DMS 273 (cell line): ENCODE data around the gene HOXB1.
A peak's percentile ranks its signal among the peaks of the same experiment; 100 is the strongest.

Experiments used
- DNase-seq: peaks from one replicate; lab custom pipeline; 2025; ENCODE audit not compliant: unreplicated experiment; lab: John Stamatoyannopoulos, UW

The HOXB1 gene

DNA sequence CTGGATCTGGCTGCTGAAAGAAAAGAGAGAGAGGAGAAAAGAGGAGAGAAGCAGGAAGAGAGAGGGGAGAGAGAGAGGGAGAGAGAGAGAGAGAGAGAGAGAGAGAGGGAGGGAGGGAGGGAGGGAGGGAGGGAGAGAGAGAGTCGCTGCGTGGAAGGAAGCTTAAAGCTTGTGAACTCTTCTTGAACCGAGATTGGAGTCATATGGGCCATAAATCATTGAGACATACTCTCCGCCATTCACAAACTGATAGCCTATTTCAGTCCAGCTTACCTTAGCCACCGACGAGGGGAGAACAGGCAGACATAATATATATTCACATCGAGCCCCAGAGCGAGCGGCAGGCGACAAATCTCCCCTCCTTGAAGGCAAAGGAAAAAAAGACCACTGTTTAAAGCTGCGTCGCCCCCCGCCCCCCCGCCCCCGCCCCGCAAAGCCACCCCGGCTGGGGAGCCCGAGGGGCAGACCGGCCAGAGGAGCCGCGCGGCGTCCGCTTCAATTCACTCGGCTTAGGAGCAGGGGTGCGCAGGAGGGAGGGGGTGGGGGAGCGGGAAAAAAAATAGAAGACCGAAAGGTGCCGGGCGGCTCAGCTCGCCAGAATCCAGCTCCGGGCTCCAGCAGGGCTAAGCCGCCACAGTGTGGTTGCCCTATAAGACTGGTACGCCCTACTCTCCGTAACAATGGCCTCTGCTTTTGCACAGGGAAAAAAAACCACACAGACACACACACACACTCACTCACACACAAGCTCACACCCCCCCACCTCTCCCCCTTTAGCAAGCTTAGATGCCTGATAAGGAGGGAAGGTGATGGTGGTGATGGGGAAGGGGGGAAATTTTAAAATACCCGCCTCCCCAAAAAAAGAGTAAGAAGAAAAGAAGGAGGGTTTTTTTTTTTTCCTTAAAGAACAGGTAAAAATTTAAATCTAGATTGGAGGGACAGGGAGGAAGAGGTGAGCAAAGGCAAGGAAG is 24.7 kb upstream of the HOXB1 start:
- peak; percentile 20 for DNase-seq

- DNase-seq, result peak; percentile 24
These were observed 23.8 kb upstream of the HOXB1 start for GRCh38 chr17:48554412-48555257.

DNA sequence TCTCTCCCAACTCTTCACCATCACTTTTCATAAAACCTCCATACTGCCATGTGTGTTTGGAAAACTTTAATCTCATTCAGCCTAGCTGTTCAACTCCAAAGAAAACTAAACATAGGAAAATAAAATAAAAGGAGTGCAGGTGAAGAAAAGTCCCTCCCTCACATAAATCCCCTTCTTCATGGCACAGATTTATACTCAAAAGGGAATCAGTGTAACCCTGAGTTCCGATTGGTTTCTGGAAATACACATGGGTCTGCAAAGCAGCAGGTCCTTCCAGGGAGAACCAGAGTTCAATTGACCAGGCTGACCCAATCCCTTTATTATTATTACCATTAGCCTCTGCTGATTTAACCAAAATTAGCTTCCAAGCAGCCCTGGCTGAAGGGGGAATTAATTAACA is 23.0 kb upstream of the HOXB1 start:
- no peak for DNase-seq

- no peak for DNase-seq
These were observed 22.4 kb upstream of the HOXB1 start for GRCh38 chr17:48553190-48553547.

- no peak for DNase-seq
These were observed 21.8 kb upstream of the HOXB1 start for GRCh38 chr17:48552466-48553189.

DNA sequence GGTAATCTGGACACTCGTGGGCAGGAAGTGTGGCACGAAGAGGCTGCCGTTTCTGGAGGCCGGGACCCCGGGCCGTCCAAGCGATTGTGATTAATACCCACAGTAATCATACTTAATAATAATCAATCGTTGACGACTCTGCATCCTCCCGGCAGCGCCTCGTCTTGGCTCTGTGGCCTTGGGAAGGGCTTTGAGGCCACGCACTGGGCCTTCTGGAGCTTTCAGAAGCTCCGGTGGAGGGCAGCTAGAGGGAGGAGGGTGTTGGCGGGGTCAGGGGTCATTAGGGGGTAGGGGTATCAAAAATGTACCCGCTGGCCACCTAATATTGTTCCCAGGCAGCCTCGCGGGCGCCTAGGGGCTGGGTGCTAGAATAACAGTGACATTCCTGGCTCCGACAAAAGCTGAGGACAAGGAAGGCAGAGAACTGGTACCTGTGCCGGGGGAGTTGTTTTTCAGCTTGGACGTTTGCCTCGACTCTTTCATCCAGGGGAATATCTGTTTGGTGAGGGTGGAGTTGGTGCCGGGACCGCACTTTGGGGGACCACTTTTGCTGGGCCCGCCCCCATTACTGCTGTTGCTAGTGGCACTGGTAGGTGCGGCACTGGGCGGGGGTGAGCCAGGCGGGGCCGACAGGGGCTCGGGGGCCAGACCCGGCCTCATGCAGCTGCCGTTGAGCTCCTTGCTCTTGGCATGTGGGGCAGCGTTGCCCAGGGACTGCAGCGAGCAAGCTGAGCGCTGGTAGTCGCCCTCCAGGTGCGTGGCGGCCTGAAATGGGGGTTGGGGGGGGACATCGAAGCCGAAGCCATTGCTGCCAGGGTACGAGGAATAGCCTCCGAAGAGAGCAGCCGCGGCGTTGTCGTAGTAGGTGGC is 21.0 kb upstream of the HOXB1 start:
- DNase-seq, result no peak

DNA sequence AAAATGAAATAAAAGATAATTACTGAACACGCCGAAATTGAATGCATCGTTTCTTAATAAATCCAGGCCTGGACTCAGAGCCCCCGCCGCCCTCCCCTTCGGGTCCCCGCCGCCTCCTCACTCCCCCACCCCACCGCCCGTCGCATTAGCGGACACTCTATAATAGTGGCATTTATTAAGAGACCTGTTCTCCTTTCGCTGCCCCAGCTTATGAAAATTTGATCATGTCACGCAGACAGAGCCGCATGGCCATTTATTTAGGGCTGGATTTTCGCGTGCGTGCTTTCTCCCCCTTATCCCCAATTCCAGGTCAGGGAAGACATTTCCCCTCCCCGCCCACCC is 20.4 kb upstream of the HOXB1 start:
- DNase-seq, result no peak

DNA sequence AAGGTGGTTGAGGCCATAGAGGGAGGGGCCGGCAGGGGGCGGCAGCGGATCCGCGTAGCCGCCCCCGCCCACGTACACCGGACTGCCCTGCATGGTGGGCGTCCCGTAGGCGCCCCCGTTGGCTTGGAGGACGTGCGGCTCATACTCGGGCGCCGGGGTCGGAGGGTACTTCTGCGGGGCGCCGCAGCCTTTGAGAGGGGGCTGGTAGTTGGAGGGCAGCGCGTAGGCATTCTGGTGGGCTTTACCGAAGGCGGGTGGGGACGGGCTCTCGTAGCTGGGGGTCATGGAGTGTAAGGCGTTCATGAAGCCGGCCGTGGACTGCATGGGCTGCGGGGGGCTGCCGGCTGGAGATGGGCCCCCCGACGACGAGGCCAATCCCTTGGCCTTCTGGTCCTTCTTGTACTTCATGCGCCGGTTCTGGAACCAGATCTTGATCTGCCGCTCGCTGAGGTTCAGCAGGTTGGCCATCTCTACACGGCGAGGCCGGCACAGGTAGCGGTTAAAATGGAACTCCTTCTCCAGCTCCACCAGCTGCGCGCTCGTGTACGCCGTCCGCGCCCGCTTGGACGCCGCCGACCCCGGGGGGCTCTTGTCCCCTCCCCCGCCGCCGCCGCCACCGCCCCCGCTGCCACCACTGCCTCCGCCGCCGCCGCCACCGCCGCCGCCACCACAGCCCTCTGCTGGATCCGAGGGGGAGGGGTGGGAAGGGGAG is 19.8 kb upstream of the HOXB1 start:
- no peak for DNase-seq

DNA sequence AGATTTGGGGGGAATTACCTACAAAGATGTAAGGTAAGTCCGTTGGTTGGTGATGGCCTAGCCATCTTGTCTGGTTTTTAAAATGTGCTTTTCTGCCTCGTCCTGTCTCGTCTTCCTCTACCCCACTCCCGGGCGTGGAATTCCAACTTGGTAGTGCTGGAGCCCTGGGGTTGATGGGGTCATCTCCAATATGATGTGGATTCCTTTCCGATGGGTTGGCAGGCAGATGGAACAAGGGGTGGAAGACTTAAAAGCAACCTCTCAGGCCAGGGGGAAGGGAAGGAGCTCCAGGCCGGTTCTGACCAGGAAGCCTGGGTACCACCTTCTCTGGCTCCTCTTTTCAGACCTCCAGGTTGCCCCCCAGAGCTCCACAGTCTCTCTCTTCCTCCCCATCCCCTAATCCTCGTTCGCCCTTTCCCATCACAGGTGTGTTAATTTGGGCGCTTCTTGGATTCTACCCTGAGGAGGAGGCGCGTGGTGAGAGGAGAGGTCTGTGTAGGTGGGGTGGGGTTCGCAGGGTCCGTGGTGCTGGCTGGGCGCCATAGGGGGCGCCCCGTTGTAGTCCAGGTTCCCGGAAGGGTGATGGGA is 19.2 kb upstream of the HOXB1 start:
- DNase-seq, result no peak

GRCh38 chr17:48549281-48549630 is 18.4 kb upstream of the HOXB1 start:
- no peak for DNase-seq

DNA sequence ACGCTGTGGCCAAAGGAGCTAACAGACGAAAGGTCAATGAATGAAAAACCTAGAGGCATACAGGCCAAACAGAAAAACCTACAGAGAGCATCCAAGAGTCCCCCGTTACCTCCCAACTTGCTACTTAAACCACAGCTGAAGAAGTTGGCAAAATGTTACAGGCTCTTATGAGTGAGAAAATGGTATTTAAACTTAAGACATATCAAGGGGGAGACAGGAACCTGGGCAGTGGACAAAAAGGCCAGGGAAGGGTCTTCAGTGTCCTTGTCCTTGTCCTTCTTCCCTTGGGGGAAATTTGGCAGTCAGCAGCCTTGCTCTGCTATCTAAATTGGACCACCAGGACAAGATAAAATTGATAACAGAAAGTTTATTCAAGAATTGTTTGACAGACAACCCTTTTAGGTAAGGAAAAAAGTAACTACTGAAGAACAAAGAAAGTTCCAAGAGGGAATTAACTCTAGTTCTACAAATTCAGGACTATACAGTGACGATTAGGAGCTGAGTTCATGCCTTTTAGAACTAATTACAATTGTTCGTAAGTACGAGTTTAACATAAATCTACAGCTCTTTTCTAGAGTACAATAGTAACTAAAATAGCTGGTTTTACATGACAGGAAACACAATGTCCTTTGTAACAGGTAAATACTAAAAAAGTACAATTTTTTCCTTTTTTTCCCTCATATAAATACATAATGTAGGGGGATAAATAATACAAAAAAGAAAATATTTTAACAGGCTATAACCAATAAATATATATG is 17.9 kb upstream of the HOXB1 start:
- DNase-seq, result no peak

DNA sequence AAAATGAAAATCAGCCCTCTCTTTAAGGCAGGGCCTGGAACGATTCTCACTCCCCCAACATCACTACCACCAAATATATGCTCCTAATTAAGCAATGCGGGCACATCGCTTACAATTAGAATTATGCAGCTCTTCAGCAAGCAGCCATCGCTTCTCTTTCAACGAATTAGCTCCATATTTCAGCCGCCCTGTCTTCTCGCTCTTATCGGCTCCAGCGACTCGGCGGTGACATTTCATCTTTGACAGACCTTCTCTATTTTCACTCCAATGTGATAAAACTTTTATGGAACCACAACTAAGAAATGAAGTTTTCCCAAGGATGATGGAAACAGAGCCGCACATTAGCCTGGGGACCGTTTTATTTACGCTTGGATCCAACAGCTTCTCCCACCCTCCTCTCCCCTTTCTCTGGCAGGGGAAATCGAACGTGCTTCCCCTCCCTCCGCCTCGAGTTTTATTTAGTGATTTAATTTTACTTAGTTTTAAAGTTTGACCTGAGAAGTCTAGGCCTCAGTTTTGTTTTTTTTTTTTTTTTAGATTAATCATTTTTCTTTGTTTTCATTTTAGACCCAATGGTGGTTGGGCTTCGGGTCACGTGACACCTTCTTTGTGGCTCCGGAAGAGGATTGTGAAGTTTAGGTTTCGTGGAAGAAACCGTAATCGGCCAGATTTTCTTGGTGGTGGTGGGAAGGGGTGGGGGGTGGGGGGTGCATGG is 17.2 kb upstream of the HOXB1 start:
- no peak for DNase-seq

DNA sequence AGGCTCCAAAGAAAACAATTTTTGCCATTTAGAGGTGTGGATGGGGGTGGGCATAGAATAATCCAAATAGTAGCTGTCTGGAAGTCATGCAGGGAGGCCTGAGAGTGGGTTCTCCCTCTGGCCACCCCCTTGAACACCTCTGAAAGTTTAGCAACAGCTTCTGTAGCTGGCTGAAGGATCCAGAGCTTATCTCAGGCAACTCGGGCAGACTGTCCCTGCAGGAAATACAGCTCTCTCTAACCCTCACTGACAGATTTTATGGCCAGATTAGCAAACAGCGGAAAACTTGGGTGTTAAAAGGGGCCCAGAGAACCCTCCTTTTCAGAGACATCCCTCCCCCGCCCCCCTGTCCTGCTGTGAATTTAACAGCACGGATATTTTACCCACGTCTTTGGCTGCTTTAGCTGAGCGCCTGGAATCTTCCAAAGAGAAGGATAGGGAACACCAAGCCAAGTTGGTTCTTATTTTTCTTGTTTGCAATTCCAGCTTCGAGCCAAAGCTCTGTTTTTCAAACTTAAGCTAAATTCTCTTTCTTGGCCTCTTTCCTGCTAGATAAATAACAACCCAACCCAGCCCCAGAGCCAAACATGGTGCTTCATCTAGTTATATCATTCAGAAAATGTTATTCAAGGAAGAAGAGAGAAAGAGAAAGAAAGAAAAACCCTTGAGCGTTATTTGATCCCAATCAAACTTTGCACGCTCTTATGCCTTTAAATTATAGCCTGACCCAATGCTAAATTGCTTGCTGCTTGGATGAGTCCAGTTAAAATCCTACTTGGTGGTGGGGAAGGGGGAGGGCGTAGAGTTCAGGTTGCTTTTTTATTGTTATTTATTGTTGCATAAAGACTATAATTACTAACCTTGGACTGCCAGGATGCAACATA is 16.4 kb upstream of the HOXB1 start:
- no peak for DNase-seq

GRCh38 chr17:48546137-48546923 is 15.5 kb upstream of the HOXB1 start:
- no peak for DNase-seq

- DNase-seq, result no peak
These were observed 14.7 kb upstream of the HOXB1 start for GRCh38 chr17:48545539-48545938.

DNA sequence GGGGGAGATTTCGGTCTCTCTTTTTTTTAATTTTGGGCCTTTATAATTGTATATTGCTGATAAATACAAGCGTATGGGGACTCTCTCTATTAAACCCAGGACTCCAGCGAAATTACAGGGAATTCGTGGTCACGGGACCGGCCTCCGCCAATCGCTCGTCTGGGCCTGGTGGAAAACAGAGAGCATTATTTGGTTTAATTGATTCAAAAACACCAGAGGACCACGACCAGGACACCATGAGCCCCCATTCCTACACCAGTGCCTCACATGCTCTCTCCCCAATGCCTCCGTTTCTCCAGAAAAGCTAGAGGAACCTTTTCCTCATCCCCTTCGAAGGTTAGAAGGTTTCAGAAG is 14.2 kb upstream of the HOXB1 start, which contains the start of gene HOXB2:
Gene HOXB2, minus strand, starts transcription at position 88 of the 354 bp plus-strand sequence. CDS start 198 bp downstream, outside the sequence.
- DNase-seq, result no peak
